HEK293T (cell line): ENCODE data around the gene CRYZL1.

ENCODE experiments used
- HDGF ChIP-seq: fragments of 450-650 bp; IDR thresholded peaks from 2 replicates; pipeline ENCODE4 v1.6.1; 2017; ENCODE audit warnings: antibody characterized with exemption, borderline replicate concordance
- TARDBP ChIP-seq: fragments of 450-650 bp; IDR thresholded peaks from 2 replicates; pipeline ENCODE4 v1.6.1; 2016

- TF ChIP-seq HDGF (no peak), TARDBP (no peak)
These were observed 95.5 kb downstream of the CRYZL1 start for GRCh38 chr21:33546086-33546485.
